HEK293 (cell line): ENCODE measurements around the gene DCAF5.
"Not testable (repeated sequence)": the region's sequence is repeated elsewhere in the genome, so short reads cannot be mapped to it uniquely, and the experiment has no call there.

Source experiments
- CTCF ChIA-PET: fragments of 350-600 bp; formaldehyde crosslinking; extraction: SDS; loops from one replicate; lab custom pipeline; 2021; ENCODE audit warnings: antibody characterized with exemption; lab: Yijun Ruan, JAX
- POLR2A ChIA-PET: fragments of 300-600 bp; formaldehyde crosslinking; extraction: SDS; loops from one replicate; lab custom pipeline; 2020; ENCODE audit warnings: antibody characterized with exemption, inconsistent platforms; lab: Yijun Ruan, JAX
- H3K27ac ChIP-seq: fragments of 200-500 bp; sonication (Bioruptor generic); 2 replicates; pipeline ENCODE4 v1.5.1; 2014; ENCODE audit warnings: low read depth, low read length, control low read depth, inconsistent platforms; ENCODE audit errors: extremely low read depth
- H3K36me3 ChIP-seq, 2 experiments: fragments of 200-500 bp in 1 of 2; sonication (Bioruptor generic) in 1 of 2; 1 replicate in 1 of 2; 2 replicates in 1 of 2; pipeline ENCODE4 v1.5.1; 2014 to 2017; ENCODE audit warnings: inconsistent platforms in 2 of 2, low read length in 2 of 2; ENCODE audit not compliant: control insufficient read depth in 2 of 2, insufficient read depth in 1 of 2
- H3K4me1 ChIP-seq: fragments of 200-500 bp; sonication (Bioruptor generic); 2 replicates; pipeline ENCODE4 v1.5.1; 2014; ENCODE audit warnings: mild to moderate bottlenecking, low read length, inconsistent platforms; ENCODE audit not compliant: control insufficient read depth, insufficient read depth
- H3K4me3 ChIP-seq: 2 replicates; pipeline ENCODE4 v1.5.1; 2011; ENCODE audit warnings: low read depth, mild to moderate bottlenecking, control low read depth, low read length, moderate library complexity
- H3K9me3 ChIP-seq: fragments of 200-500 bp; sonication (Bioruptor generic); 2 replicates; pipeline ENCODE4 v1.5.1; 2014; ENCODE audit warnings: low read depth, low read length, inconsistent platforms; ENCODE audit not compliant: control insufficient read depth, insufficient read depth
- GLI2 ChIP-seq: fragments of 450-650 bp; formaldehyde crosslinking; IDR thresholded peaks from 2 replicates; pipeline ENCODE4; 2017; ENCODE audit warnings: missing biosample characterization, missing genetic modification characterization, low read depth, borderline replicate concordance
- KLF8 ChIP-seq: fragments of 450-650 bp; formaldehyde crosslinking; IDR thresholded peaks from 2 replicates; pipeline ENCODE4 v1.5.1; 2016; ENCODE audit warnings: missing biosample characterization, missing genetic modification characterization
- MYNN ChIP-seq: fragments of 450-650 bp; formaldehyde crosslinking; IDR thresholded peaks from 2 replicates; pipeline ENCODE4 v1.5.1; 2016; ENCODE audit warnings: missing biosample characterization, missing genetic modification characterization, borderline replicate concordance
- SETDB1 ChIP-seq: IDR thresholded peaks from one replicate; pipeline ENCODE4 v1.6.1; 2017; ENCODE audit warnings: mild to moderate bottlenecking, low read length, moderate library complexity, mixed read lengths; ENCODE audit not compliant: insufficient read length
- ZFP69B ChIP-seq: fragments of 450-650 bp; formaldehyde crosslinking; IDR thresholded peaks from 2 replicates; pipeline ENCODE4 v1.5.1; 2016; ENCODE audit warnings: missing biosample characterization, missing genetic modification characterization
- ZNF10 ChIP-seq: fragments of 450-650 bp; formaldehyde crosslinking; IDR thresholded peaks from 2 replicates; pipeline ENCODE4 v1.5.1; 2017; ENCODE audit warnings: missing biosample characterization, missing genetic modification characterization
- ZNF23 ChIP-seq: fragments of 450-650 bp; formaldehyde crosslinking; IDR thresholded peaks from 2 replicates; pipeline ENCODE4 v1.5.1; 2016; ENCODE audit warnings: missing biosample characterization, missing genetic modification characterization, borderline replicate concordance
- ZNF239 ChIP-seq: fragments of 450-650 bp; formaldehyde crosslinking; IDR thresholded peaks from 2 replicates; pipeline ENCODE4 v1.5.1; 2016; ENCODE audit warnings: missing biosample characterization, missing genetic modification characterization
- ZNF24 ChIP-seq: fragments of 450-650 bp; formaldehyde crosslinking; IDR thresholded peaks from 2 replicates; pipeline ENCODE4 v1.5.1; 2016; ENCODE audit warnings: missing biosample characterization, missing genetic modification characterization
- ZNF394 ChIP-seq: fragments of 450-650 bp; formaldehyde crosslinking; IDR thresholded peaks from 2 replicates; pipeline ENCODE4 v1.5.1; 2016; ENCODE audit warnings: missing biosample characterization, missing genetic modification characterization, mild to moderate bottlenecking, moderate library complexity, borderline replicate concordance
- ZNF426 ChIP-seq: fragments of 450-650 bp; formaldehyde crosslinking; IDR thresholded peaks from 2 replicates; pipeline ENCODE4 v1.5.1; 2017; ENCODE audit warnings: missing biosample characterization, missing genetic modification characterization, mild to moderate bottlenecking, inconsistent platforms, moderate library complexity
- ZNF433 ChIP-seq: fragments of 450-650 bp; formaldehyde crosslinking; IDR thresholded peaks from 2 replicates; pipeline ENCODE4 v1.5.1; 2016; ENCODE audit warnings: missing biosample characterization, missing genetic modification characterization, low read depth
- ZNF555 ChIP-seq: fragments of 450-650 bp; formaldehyde crosslinking; conservative IDR thresholded peaks from 2 replicates; pipeline ENCODE4 v1.5.1; 2017; ENCODE audit warnings: missing biosample characterization, mild to moderate bottlenecking, missing genetic modification characterization, inconsistent platforms
- ZNF623 ChIP-seq: fragments of 450-650 bp; formaldehyde crosslinking; IDR thresholded peaks from 2 replicates; pipeline ENCODE4 v1.5.1; 2016; ENCODE audit warnings: missing biosample characterization, missing genetic modification characterization
- ZNF624 ChIP-seq: fragments of 450-650 bp; formaldehyde crosslinking; IDR thresholded peaks from 2 replicates; pipeline ENCODE4 v1.5.1; 2017; ENCODE audit warnings: missing biosample characterization, missing genetic modification characterization
- ZNF654 ChIP-seq: fragments of 450-650 bp; formaldehyde crosslinking; IDR thresholded peaks from 2 replicates; pipeline ENCODE4 v1.5.1; 2016; ENCODE audit warnings: low read depth, missing biosample characterization, missing genetic modification characterization
- ZNF670 ChIP-seq: fragments of 450-650 bp; formaldehyde crosslinking; IDR thresholded peaks from 2 replicates; pipeline ENCODE4 v1.5.1; 2016; ENCODE audit warnings: missing biosample characterization, missing genetic modification characterization, low read depth
- ZNF701 ChIP-seq: fragments of 450-650 bp; formaldehyde crosslinking; IDR thresholded peaks from 2 replicates; pipeline ENCODE4 v1.5.1; 2016; ENCODE audit warnings: missing biosample characterization, missing genetic modification characterization
- ZNF747 ChIP-seq: fragments of 450-650 bp; formaldehyde crosslinking; IDR thresholded peaks from 2 replicates; pipeline ENCODE4 v1.5.1; 2016; ENCODE audit warnings: missing biosample characterization, missing genetic modification characterization
- ZNF843 ChIP-seq: fragments of 450-650 bp; formaldehyde crosslinking; IDR thresholded peaks from 2 replicates; pipeline ENCODE4 v1.5.1; 2016; ENCODE audit warnings: missing biosample characterization, missing genetic modification characterization
- TF ChIP-seq, protein P1 (sequence below): fragments of 450-650 bp; formaldehyde crosslinking; conservative IDR thresholded peaks from 2 replicates; pipeline ENCODE4 v1.5.1; 2016; ENCODE audit warnings: low read depth, missing biosample characterization, missing genetic modification characterization
- TF ChIP-seq, protein P2 (sequence below): IDR thresholded peaks from 2 replicates; pipeline ENCODE4 v1.6.1; 2011; ENCODE audit warnings: mild to moderate bottlenecking, low read depth, low read length, borderline replicate concordance

The DCAF5 gene

DNA sequence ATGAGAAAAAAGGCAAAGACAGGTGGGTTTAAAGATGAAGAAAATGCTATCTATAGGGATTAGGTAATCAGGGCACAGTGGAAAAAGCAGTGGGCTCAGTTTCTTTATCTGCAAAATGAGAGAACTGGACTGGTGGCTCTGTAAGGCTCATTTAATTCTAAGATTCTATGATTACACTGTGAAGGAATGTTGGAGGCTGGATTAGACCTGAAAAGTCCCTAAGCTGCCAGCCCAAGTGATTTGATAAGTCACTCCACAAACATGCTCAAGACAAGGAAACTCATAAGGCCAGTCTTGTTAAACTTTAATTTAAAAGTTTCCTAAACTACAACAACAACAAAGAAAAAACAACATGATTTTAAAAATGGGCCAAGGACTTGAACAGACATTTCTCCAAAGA lies 75.1 kb downstream of the DCAF5 start (continued):
- TF ChIP-seq ZFP69B (tag by site-specific recombination) (no peak), ZNF624 (tag by site-specific recombination) (no peak)
- TF ChIP-seq, all 188 proteins: peak for 0

DNA sequence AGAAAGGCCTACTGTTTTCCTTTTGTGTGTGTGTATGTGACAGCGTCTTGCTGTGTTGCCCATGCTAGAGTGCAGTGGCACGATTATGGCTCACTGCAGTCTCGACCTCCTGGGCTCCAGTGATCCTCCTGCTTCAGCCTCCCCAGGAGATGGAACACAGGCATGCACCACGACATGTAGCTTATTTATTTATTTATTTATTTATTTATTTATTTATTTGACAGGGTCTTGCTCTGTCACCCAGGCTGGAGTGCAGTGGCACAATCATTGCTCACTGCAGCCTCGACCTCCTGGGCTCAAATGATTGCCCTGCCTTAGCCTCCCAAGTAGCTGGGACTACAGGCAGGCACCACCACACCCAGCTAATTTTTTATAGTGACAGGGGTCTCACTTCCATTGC lies 75.7 kb downstream of the DCAF5 start:
- H3K4me1 ChIP-seq, POLR2A ChIA-PET, H3K9me3 ChIP-seq, CTCF ChIA-PET, H3K4me3 ChIP-seq, H3K27ac ChIP-seq: not testable (repeated sequence)
- peaks cover 21 to 34% of the 10 kb centered on the region in 2 experiments for H3K36me3 ChIP-seq
- TF ChIP-seq ZNF654 (peak; percentile 8; the same call in 1 of the 2 replicates), ZNF555 (peak; percentile 23), ZNF394 (tag by site-specific recombination) (peak; percentile 60; the same call in 1 of the 2 replicates), ZNF433 (tag by site-specific recombination) (0 out of 2 replicates have a peak, but pooled peaks have one; percentile 11), ZNF426 (peak; percentile 36)
- TF ChIP-seq, protein P1, sequence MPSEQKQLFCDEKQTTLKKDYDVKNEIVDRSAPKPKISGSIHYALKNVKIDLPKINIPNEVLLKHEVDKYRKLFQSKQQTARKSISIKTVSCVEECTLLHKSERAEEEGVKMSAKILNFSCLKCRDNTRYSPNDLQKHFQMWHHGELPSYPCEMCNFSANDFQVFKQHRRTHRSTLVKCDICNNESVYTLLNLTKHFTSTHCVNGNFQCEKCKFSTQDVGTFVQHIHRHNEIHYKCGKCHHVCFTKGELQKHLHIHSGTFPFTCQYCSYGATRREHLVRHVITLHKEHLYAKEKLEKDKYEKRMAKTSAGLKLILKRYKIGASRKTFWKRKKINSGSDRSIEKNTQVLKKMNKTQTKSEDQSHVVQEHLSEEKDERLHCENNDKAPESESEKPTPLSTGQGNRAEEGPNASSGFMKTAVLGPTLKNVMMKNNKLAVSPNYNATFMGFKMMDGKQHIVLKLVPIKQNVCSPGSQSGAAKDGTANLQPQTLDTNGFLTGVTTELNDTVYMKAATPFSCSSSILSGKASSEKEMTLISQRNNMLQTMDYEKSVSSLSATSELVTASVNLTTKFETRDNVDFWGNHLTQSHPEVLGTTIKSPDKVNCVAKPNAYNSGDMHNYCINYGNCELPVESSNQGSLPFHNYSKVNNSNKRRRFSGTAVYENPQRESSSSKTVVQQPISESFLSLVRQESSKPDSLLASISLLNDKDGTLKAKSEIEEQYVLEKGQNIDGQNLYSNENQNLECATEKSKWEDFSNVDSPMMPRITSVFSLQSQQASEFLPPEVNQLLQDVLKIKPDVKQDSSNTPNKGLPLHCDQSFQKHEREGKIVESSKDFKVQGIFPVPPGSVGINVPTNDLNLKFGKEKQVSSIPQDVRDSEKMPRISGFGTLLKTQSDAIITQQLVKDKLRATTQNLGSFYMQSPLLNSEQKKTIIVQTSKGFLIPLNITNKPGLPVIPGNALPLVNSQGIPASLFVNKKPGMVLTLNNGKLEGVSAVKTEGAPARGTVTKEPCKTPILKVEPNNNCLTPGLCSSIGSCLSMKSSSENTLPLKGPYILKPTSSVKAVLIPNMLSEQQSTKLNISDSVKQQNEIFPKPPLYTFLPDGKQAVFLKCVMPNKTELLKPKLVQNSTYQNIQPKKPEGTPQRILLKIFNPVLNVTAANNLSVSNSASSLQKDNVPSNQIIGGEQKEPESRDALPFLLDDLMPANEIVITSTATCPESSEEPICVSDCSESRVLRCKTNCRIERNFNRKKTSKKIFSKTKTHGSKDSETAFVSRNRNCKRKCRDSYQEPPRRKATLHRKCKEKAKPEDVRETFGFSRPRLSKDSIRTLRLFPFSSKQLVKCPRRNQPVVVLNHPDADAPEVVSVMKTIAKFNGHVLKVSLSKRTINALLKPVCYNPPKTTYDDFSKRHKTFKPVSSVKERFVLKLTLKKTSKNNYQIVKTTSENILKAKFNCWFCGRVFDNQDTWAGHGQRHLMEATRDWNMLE (tag by site-specific recombination) = 0 out of 2 replicates have a peak, but pooled peaks have one; percentile 37

DNA sequence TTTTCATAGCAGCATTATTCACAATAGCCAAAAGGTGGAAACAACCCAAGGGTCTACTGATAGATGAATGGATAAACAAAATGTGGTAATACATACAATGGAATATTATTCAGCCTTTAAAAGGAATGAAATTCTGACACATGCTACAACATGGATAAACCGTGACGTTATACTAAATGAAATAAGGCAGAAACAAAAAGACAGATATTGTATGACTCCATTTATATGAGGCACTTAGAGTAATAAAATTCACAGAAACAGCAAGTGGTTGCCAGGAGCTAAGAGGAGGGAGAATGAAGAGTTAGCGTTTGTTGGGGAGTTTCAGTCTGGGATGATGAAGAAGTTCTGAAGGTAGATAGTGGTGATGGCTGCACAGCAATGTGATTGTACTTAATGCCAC lies 76.6 kb downstream of the DCAF5 start:
- H3K36me3 ChIP-seq = peaks cover 21 to 30% of the 10 kb centered on the region in 2 experiments
- CTCF ChIA-PET = interaction anchor here (0.7 kb wide), 1 partner anchor 955 kb away, joined by 3 read pairs; no protein-coding TSS in a partner anchor
- POLR2A ChIA-PET = no interaction called here

DNA sequence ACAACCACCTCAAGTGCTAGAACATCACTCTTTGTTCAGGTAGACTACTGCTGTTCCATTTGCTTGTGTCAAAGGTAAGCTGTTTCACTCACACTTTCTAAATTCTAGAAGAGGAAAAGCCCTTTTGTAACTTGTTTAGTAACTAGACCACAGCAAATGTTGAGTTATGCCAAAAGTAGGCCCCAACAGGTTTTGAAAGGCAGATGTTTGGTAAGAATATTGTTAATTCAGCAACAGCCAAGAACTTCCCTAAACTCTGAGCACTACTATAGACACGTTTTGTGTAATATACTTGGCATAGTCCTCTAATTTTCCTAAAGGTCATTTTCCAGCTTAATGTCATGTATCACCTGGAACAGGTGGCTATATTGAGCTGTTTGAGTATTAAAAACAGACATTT lies 79.0 kb downstream of the DCAF5 start:
- TF ChIP-seq GLI2 (tag by site-specific recombination) = no peak
- TF ChIP-seq ZNF24 (tag by site-specific recombination) = no peak
- TF ChIP-seq ZNF10 (tag by site-specific recombination) = no peak
- no peak for TF ChIP-seq ZNF426
- no peak for TF ChIP-seq ZNF701 (tag by site-specific recombination)
- TF ChIP-seq, all 188 proteins: peak for 0
- Histone ChIP-seq H3K9me3 (no peaks in the 10 kb centered on the region), H3K4me1 (no peaks in the 10 kb centered on the region), H3K36me3 (peaks cover 38 to 47% of the 10 kb centered on the region in 2 experiments), H3K4me3 (no peak overlapping the region), H3K27ac (no peak overlapping the region)
- ChIA-PET POLR2A (interaction anchor here (1.2 kb wide), 1 partner anchor 17 kb away, joined by 4 read pairs; no protein-coding TSS in a partner anchor), CTCF (interaction anchor here (1.4 kb wide), 1 partner anchor 34 kb away, joined by 8 read pairs; no protein-coding TSS in a partner anchor)

More for the DNA sequence above, 76.6 kb downstream of the DCAF5 start:
- Histone ChIP-seq H3K4me1 (no peaks in the 10 kb centered on the region), H3K9me3 (no peaks in the 10 kb centered on the region), H3K4me3 (no peak overlapping the region), H3K27ac (no peak overlapping the region)
- TF ChIP-seq ZNF747 (no peak), ZNF239 (no peak), ZNF623 (tag by site-specific recombination) (no peak), SETDB1 (no peak), ZNF23 (tag by site-specific recombination) (no peak), ZNF843 (no peak), ZNF426 (no peak), MYNN (tag by site-specific recombination) (no peak), ZNF670 (tag by site-specific recombination) (no peak), KLF8 (tag by site-specific recombination) (no peak), ZNF394 (tag by site-specific recombination) (no peak)
- TF ChIP-seq, protein P2, sequence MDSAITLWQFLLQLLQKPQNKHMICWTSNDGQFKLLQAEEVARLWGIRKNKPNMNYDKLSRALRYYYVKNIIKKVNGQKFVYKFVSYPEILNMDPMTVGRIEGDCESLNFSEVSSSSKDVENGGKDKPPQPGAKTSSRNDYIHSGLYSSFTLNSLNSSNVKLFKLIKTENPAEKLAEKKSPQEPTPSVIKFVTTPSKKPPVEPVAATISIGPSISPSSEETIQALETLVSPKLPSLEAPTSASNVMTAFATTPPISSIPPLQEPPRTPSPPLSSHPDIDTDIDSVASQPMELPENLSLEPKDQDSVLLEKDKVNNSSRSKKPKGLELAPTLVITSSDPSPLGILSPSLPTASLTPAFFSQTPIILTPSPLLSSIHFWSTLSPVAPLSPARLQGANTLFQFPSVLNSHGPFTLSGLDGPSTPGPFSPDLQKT = no peak
